Activated CD4-positive, CD25-positive, alpha-beta regulatory T cell treated with anti-CD3 and anti-CD28 coated beads, Interleukin-2, amount 50 U/mL, for 16 hours (primary cell): ENCODE results near the gene ZMPSTE24.
"Not testable (repeated sequence)": the region's sequence is repeated elsewhere in the genome, so short reads cannot be mapped to it uniquely, and the experiment has no call there.

ENCODE experiments used
- DNase-seq: peaks from one replicate; pipeline ENCODE4 v3.0.0-alpha.2; 2020; ENCODE audit warnings: low read depth, low spot score

Gene ZMPSTE24

DNA sequence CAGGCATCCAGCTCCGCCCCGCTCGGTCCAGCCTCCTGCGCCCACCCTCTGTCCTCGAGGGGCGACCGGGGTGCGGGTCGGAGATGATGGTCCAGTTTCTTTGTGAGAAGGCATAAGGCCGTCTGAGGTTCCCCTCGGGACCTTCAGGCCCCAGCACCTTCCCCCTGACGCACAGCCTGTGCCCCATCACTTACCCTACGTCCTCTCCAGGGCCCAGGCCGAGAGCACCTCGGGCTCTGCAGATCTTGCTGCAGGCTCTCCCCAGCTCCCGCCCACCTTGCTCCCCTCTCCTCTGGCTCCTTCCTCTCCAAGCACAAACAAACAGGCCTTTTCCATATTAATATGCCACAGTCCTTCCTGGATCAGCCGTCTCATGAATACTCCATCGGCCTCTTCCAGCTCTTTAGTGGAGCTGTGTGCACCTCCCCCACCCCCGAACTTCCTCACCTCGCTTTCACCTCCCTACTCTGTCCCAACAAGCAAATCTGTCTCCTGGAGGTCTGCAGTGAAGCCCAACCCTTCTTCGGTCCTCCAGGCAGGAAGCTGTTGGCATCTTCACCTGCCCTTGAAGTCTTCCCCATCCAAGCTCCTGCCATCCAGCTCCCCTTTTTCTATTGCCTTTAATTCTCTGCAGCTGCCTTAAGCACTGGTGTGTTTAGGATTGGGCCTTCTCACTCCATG, 59.5 kb downstream of the ZMPSTE24 start:
- no peak for DNase-seq

DNA sequence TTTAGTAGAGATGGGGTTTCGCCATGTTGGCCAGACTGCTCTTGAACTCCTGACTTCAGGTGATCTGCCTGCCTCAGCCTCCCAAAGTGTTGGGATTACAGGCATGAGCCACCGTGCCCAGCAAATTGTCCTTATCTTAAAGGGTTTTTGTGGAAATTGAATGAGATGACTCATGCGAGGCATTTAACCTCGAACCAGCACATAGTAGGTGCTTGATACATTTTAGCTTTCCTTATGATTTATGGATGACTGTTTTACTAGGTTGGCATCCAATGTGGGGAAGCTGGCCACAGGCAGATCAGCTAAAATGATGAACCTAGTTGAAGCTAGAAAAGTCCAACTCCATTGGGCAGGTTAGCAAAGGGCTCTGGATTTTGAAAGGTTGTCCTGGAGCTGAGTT, 60.4 kb downstream of the ZMPSTE24 start:
- DNase-seq: no peak

DNA sequence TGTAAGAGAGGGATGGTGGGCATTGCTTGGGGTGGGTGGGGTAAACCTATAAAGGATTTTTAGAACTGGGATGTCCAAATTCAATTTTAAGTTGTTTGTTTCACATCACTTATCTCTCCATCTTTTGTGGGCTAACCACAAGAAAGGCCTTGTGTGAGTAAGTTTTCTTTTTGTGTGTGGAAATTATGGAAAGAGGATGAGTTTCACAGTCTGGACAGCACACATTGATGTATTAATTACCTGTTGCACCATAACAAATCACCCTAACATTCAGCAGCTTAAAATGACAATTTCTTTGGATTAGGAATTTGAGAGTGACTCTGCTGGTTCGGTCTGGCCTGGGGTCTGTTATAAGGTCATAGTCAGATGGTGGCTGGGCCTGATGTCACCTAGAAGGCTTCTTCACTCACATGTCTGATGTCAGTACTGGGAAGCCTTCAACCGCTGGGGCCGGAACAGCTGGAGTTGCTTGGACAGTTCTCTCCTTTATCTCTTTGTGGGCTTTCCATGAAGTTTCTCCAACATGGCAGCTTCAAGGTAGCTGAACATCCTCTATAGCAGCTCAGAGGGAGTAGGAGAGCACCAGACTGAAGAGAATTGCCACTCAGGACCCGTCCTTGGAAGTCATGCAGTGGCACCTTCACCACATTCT, 61.1 kb downstream of the ZMPSTE24 start:
- no peak for DNase-seq

DNA sequence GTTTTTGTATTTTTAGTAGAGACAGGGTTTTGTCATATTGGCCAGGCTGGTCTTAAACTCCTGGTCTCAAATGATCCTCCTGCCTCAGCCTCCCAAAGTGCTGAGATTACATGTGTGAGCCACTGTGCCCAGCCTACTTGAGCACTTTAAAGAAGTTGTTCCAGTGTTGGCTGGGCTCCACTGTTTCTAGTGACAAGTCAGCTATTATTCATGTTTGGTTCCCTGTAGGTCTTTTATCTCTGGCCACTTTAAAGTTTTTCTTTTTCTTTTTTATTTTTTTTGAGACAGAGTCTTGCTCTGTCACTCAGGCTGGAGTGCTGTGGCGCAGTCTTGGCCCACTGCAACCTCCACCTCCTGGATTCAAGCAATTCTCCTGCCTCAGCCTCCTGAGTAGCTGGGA, 73.4 kb downstream of the ZMPSTE24 start:
- DNase-seq: not testable (repeated sequence)

DNA sequence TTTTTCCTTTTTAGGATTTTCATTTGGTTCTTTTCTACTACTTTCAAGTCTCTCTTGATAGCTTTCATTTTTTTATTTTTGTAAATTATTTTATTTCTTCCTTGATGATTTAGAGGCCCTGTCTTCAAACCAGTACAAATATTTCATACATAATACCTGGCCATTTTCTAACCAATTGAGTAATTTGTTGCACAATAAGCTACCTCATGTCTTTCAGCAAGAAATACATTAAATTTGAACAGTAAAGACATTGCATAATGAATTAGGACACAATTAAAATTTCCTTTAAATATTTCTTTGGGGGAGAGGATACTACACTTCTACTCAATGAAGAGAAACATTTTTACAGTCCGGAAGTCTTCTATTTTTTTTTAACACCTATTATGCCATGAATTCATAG, 74.7 kb downstream of the ZMPSTE24 start:
- DNase-seq: no peak

DNA sequence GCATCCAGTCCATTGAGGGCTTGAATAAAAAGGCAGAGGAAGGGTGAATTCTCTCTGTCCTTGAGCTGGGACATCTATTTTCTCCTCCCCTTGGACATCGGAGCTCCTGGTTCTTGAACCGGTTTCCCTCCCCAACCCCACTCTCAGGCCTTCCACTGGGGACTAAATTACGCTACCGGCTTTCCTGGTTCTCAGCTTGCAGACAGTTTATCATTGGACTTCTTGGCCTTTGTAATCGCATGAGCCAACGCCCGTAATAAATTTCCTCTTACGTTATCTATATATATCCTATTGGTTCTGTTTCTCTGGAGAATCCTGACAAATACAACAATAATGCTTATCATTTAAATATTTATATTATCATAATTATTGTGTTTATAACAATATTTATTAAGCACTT, 79.4 kb downstream of the ZMPSTE24 start:
- DNase-seq: no peak

DNA sequence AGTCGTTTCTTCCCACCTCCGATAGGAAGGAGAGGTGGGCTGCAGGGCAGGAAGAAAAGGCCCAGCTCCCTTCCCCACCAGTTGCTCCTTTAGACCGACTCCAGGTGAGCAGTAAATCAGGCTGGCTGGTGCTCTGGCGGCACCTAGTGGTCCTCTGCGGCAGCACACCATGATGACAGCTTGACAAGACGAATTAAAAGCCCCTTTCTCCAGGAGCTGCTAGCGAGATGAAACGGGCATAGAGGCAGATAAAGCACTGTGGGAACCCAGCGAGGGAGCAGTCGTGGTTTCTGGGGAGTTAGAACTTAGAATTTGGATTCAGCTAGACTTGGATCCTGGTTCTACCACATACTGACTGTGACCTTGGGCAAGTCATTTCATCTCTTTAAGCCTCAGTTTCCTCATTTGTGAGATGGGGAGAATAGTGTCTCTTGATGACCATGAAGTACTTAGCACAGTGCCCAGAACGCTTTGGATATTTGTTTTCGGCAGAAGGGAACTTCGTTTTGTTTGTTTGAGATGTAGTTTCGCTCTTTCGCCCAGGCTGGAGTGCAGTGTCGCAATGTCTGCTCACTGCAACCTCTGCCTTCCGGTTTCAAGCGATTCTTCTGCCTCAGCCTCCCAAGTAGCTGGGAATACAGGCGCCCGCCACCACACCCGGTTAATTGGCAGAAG, 80.8 kb downstream of the ZMPSTE24 start:
- DNase-seq: peak; percentile 80

DNA sequence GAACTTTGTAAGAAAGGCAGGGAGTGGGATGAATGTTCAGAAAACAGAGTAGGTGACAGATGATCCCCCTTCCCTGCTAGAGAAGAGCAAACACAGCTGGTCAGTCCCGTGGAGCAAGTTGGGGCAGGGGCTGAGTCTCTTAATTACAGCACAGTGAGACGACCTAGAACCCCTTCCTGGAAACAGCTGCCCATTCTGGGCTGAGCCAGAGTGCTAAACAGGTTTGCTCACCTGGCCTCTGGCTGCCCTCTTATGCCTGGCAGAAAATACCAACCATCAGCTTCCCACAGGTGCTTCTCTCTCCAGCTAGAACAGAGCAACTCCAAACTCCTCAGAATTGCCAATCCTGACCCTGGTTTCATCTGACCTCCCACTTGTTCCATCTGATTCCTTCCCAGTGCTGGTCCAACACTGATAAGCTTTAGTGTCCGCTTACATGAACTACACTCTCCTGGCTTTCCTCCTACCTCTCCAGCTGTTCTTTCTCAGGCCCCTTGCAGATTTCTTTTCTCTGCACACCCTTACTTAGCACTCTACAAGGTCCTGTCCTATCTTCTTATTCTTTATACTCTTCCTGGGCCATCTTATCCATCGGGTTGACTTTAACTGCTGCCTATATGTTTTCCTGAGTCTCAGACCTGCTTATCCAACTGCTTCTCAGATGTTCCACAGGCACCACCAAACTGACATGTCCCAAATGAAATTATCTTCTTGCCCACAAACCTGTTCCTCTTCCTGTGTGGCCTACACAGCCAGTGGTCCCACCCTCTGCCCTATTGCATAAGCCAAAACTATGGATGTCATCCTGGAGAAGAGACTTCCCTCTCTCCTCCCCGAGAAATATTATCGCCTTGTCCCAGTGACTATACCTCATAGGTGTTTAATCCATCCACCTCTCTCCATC, 81.6 kb downstream of the ZMPSTE24 start:
- DNase-seq: no peak

DNA sequence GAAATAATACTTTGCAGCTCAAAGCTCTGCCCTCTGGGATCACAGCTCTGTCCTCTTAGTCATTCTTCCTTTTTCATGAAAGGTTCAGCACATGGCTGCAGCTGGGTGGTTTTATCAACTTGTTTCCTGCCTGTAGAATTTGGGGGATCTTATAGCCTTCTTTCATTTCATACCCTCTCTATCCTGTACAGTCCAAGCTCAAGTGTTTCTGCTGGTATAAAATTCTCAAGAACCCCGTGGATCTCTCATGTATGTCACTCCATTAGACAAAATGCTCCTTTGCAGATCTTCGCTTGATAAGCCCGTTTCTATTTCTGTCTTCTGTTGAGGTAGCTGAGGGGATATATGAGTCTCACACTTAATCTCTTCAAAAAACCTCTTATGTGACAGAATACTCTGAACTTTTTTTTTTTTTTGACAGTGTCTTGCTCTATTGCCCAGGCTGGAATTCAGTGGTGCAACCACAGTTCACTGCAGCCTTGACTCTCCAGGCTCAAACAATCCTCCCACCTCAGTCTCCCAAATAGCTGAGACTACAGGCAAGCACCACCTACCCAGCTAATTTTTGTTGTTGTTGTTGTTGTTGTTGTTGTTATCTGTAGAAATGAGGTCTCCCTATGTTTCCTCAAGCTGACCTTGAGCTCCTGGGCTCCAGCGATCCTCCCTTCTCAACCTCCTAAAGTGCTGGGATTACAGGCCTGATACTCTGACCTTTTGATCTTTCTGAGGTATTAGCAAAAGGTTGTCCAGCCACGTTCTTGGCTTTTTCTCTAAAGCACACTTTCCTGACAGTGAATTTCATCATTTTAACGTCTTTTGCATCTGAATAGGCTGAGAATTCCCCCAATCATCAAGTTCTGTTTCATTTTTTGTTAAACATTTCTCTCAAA, 83.7 kb downstream of the ZMPSTE24 start:
- DNase-seq: no peak

DNA sequence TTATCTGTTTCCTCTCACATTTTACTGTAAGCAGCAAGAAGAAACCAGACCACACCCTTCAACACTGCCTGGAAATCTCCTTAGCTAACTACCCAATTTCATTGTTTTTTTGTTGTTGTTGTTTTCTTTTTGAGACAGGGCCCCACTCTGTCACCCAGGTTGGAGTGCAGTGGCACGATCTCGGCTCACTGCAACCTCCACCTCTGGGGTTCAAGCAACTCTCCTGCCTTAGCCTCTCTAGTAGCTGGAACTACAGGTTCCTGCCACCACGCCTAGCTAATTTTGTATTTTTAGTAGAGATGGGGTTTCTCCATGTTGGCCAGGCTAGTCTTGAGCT, 84.3 kb downstream of the ZMPSTE24 start:
- DNase-seq: not testable (repeated sequence)
